ENCODE results near the gene KAZN. TPM values are rescaled to one million over a fixed set of nuclear protein-coding genes. Genes with fewer than 3 reads are reported as not detected.

KAZN gene
- total RNA-seq, 6 experiments from 2014 or later: 13.1 to 22.3 (median 20.7) TPM

- H3K36me3 Mint-ChIP-seq (ENCODE audit: low read depth): no peaks in the 10 kb centered on the region
These were observed 22.5 kb downstream of the KAZN start for GRCh38 chr1:14620941-14621340.

DNA sequence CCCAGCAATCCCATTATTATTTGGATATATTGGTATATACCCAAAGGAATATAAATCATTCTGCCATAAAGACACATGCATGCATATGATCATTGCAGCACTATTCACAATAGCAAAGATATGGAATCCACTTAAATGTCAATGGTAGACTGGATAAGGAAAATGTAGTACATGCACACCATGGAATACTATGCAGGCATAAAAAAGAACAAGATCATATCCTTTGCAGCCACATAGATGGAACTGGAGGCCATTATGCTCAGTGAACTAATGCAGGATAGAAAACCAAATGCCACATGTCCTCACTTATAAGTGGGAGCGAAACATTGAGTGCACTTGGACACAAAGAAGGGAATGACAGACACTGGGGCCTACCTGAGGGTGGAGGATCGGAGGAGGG is 24.6 kb downstream of the KAZN start:
- H3K4me1 Mint-ChIP-seq (ENCODE audit: low read depth): no peaks in the 10 kb centered on the region
- no peak overlapping the region for H3K27ac Mint-ChIP-seq
- H3K27me3 Mint-ChIP-seq (ENCODE audit: insufficient read depth): peaks cover 2% of the 10 kb centered on the region
- DNase-seq: no peak
- no peaks in the 10 kb centered on the region for H3K36me3 Mint-ChIP-seq (ENCODE audit: low read depth)
- TF ChIP-seq, protein P1, sequence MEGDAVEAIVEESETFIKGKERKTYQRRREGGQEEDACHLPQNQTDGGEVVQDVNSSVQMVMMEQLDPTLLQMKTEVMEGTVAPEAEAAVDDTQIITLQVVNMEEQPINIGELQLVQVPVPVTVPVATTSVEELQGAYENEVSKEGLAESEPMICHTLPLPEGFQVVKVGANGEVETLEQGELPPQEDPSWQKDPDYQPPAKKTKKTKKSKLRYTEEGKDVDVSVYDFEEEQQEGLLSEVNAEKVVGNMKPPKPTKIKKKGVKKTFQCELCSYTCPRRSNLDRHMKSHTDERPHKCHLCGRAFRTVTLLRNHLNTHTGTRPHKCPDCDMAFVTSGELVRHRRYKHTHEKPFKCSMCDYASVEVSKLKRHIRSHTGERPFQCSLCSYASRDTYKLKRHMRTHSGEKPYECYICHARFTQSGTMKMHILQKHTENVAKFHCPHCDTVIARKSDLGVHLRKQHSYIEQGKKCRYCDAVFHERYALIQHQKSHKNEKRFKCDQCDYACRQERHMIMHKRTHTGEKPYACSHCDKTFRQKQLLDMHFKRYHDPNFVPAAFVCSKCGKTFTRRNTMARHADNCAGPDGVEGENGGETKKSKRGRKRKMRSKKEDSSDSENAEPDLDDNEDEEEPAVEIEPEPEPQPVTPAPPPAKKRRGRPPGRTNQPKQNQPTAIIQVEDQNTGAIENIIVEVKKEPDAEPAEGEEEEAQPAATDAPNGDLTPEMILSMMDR (IDR thresholded peaks at IDR 0.05): no peak
- H3K4me3 Mint-ChIP-seq: no peak overlapping the region
- peaks cover 71% of the 10 kb centered on the region for H3K9me3 Mint-ChIP-seq

More at GRCh38 chr1:14620941-14621340, 22.5 kb downstream of the KAZN start:
- H3K9me3 Mint-ChIP-seq: peaks cover 66% of the 10 kb centered on the region
- no peaks in the 10 kb centered on the region for H3K27me3 Mint-ChIP-seq (ENCODE audit: insufficient read depth)
- DNase-seq: no peak
- no peak overlapping the region for H3K4me3 Mint-ChIP-seq
- no peaks in the 10 kb centered on the region for H3K4me1 Mint-ChIP-seq (ENCODE audit: low read depth)
- TF ChIP-seq, protein P1 (IDR thresholded peaks at IDR 0.05): no peak
- no peak overlapping the region for H3K27ac Mint-ChIP-seq

GRCh38 chr1:14624941-14625340 is 26.5 kb downstream of the KAZN start:
- H3K4me3 Mint-ChIP-seq: no peak overlapping the region
- TF ChIP-seq, protein P1 (IDR thresholded peaks at IDR 0.05): no peak
- H3K36me3 Mint-ChIP-seq (ENCODE audit: low read depth): no peaks in the 10 kb centered on the region
- no peak for DNase-seq
- no peaks in the 10 kb centered on the region for H3K4me1 Mint-ChIP-seq (ENCODE audit: low read depth)
- peaks cover 2% of the 10 kb centered on the region for H3K27me3 Mint-ChIP-seq (ENCODE audit: insufficient read depth)
- no peak overlapping the region for H3K27ac Mint-ChIP-seq
- H3K9me3 Mint-ChIP-seq: peaks cover 70% of the 10 kb centered on the region

GRCh38 chr1:14625572-14625971 is 27.1 kb downstream of the KAZN start:
- no peaks in the 10 kb centered on the region for H3K4me1 Mint-ChIP-seq (ENCODE audit: low read depth)
- peaks cover 2% of the 10 kb centered on the region for H3K27me3 Mint-ChIP-seq (ENCODE audit: insufficient read depth)
- H3K9me3 Mint-ChIP-seq: peaks cover 69% of the 10 kb centered on the region
- no peaks in the 10 kb centered on the region for H3K36me3 Mint-ChIP-seq (ENCODE audit: low read depth)
- H3K27ac Mint-ChIP-seq: no peak overlapping the region
- TF ChIP-seq, protein P1 (IDR thresholded peaks at IDR 0.05): no peak
- DNase-seq: no peak
- H3K4me3 Mint-ChIP-seq: no peak overlapping the region

GRCh38 chr1:14625996-14626395 is 27.5 kb downstream of the KAZN start:
- Mint-ChIP-seq H3K9me3 (peaks cover 67% of the 10 kb centered on the region), H3K36me3 (ENCODE audit: low read depth) (no peaks in the 10 kb centered on the region), H3K27ac (no peak overlapping the region), H3K27me3 (ENCODE audit: insufficient read depth) (peaks cover 2% of the 10 kb centered on the region), H3K4me3 (no peak overlapping the region), H3K4me1 (ENCODE audit: low read depth) (no peaks in the 10 kb centered on the region)
- TF ChIP-seq, protein P1 (IDR thresholded peaks at IDR 0.05): no peak
- no peak for DNase-seq

All from HFFc6 (cell line).